HepG2 (cell line): ENCODE data around the gene ZCCHC3. TPM values are rescaled to one million over a fixed set of nuclear protein-coding genes. Genes with fewer than 3 reads are reported as not detected.

Source experiments
- HMGXB4 ChIP-seq, 2 experiments: sonication (generic) in 1 of 2; formaldehyde crosslinking in 1 of 2; IDR thresholded peaks; 2 replicates each; pipeline versions ENCODE4 v1.4.0 to v1.6.1; 2018 to 2020; ENCODE audit warnings: missing genetic modification reagents in 2 of 2, borderline replicate concordance in 1 of 2, low read depth in 1 of 2, mild to moderate bottlenecking in 1 of 2, missing biosample characterization in 1 of 2
- HOXA7 ChIP-seq: sonication (generic); formaldehyde crosslinking; IDR thresholded peaks from 2 replicates; pipeline ENCODE4 v1.8.1; 2022; ENCODE audit warnings: mild to moderate bottlenecking, missing genetic modification reagents, moderate library complexity
- KAT2B ChIP-seq: fragments of 150-350 bp; IDR thresholded peaks from 2 replicates; pipeline ENCODE4 v1.6.1; 2014; ENCODE audit warnings: low read depth, low read length, borderline replicate concordance
- MAFK ChIP-seq, 2 experiments: IDR thresholded peaks in 1 of 2; conservative IDR thresholded peaks in 1 of 2; 2 replicates each; pipeline ENCODE4 v1.6.1; 2011; ENCODE audit warnings: improper control_type of control experiment in 2 of 2, low read length in 2 of 2
- NAIF1 ChIP-seq: sonication (generic); formaldehyde crosslinking; IDR thresholded peaks from 2 replicates; pipeline ENCODE4 v1.5.0; 2020; ENCODE audit warnings: mild to moderate bottlenecking, missing genetic modification reagents, borderline replicate concordance
- RAD51 ChIP-seq: fragments of 450-650 bp; IDR thresholded peaks from 2 replicates; pipeline ENCODE4 v1.6.1; 2016; ENCODE audit warnings: borderline replicate concordance
- RBFOX2 ChIP-seq: fragments of 200-400 bp; formaldehyde crosslinking; IDR thresholded peaks from 2 replicates; pipeline ENCODE4 v1.6.1; 2017; ENCODE audit warnings: low read depth, mild to moderate bottlenecking, low read length
- ZBTB7A ChIP-seq: sonication (generic); formaldehyde crosslinking; IDR thresholded peaks from 2 replicates; pipeline ENCODE4 v1.8.0; 2022; ENCODE audit warnings: mild to moderate bottlenecking, missing genetic modification reagents
- ZMYM2 ChIP-seq: sonication (generic); formaldehyde crosslinking; IDR thresholded peaks from 2 replicates; pipeline ENCODE4 v1.8.0; 2022; ENCODE audit warnings: mild to moderate bottlenecking, missing genetic modification reagents
- ZNF17 ChIP-seq: sonication (generic); formaldehyde crosslinking; IDR thresholded peaks from 2 replicates; pipeline ENCODE4 v1.5.0; 2020; ENCODE audit warnings: mild to moderate bottlenecking, missing genetic modification reagents
- ZNF597 ChIP-seq: sonication (generic); formaldehyde crosslinking; IDR thresholded peaks from 2 replicates; pipeline ENCODE4 v1.5.0; 2020; ENCODE audit warnings: missing genetic modification reagents
- ZNF746 ChIP-seq: sonication (generic); formaldehyde crosslinking; IDR thresholded peaks from 2 replicates; pipeline ENCODE4 v1.8.0; 2022; ENCODE audit warnings: mild to moderate bottlenecking, missing genetic modification reagents
- ZNF749 ChIP-seq: sonication (generic); formaldehyde crosslinking; IDR thresholded peaks from 2 replicates; pipeline ENCODE4 v1.8.0; 2022; ENCODE audit warnings: mild to moderate bottlenecking, missing genetic modification reagents, moderate library complexity, borderline replicate concordance
- polyA plus RNA-seq, 8 experiments: library from polyadenylated mRNA; depleted of rRNA in 3 of 8; stranded (reverse) in 7 of 8; unstranded in 1 of 8; fragments of >200 nt; fragmentation: Illumina TruSeq in 4 of 8; extraction: Trizol in 4 of 8; gene quantifications; 2 replicates each; pipeline versions ENCODE4 v1.2.1 to v1.2.3, GENCODE V29; 2011 to 2016; ENCODE audit warnings: low read depth in 4 of 8, missing spikeins in 1 of 8, mixed read lengths in 1 of 8; ENCODE audit not compliant: insufficient read depth in 1 of 8
- total RNA-seq, 5 experiments: library from RNA; depleted of rRNA; stranded (reverse); fragments of >200 nt; fragmentation: Illumina TruSeq; extraction: Trizol; gene quantifications; 2 replicates each; pipeline ENCODE4 v1.2.3, GENCODE V29; 2016; ENCODE audit warnings: low read depth in 1 of 5
- TF ChIP-seq, protein P1 (sequence below): sonication (generic); formaldehyde crosslinking; IDR thresholded peaks from 2 replicates; pipeline ENCODE4 v1.8.1; 2022; ENCODE audit warnings: low read depth, mild to moderate bottlenecking, missing genetic modification reagents

ZCCHC3 gene
- total and polyA plus RNA-seq, 2 of the 13 experiments (the other 11 are each of a cell fraction or from before 2014, with no cell fraction given), result 46.6 to 63.0 TPM

GRCh38 chr20:258963-259362 lies 38.4 kb upstream of the ZCCHC3 start (continued):
- TF ChIP-seq NAIF1 (CRISPR knock-in tag) (no peak), HOXA7 (no peak), KAT2B (no peak), RAD51 (no peak), MAFK (conservative IDR thresholded peaks at IDR 0.05 in 1 of 2, IDR thresholded peaks at IDR 0.05 in 1 of 2; ENCODE audit: low read length in 2 of 2) (peak; percentile 99 to 100), ZMYM2 (no peak), RBFOX2 (no peak), ZBTB7A (CRISPR knock-in tag) (no peak), ZNF746 (CRISPR knock-in tag) (no peak), HMGXB4 (CRISPR knock-in tag; IDR thresholded peaks at IDR 0.05; ENCODE audit: borderline replicate concordance in 1 of 2, low read depth in 1 of 2) (peak; percentile 28 to 70; a peak in 2 of 4 replicates), ZNF17 (no peak), ZNF597 (CRISPR knock-in tag) (no peak), ZNF749 (CRISPR knock-in tag) (no peak)
- TF ChIP-seq, protein P1, sequence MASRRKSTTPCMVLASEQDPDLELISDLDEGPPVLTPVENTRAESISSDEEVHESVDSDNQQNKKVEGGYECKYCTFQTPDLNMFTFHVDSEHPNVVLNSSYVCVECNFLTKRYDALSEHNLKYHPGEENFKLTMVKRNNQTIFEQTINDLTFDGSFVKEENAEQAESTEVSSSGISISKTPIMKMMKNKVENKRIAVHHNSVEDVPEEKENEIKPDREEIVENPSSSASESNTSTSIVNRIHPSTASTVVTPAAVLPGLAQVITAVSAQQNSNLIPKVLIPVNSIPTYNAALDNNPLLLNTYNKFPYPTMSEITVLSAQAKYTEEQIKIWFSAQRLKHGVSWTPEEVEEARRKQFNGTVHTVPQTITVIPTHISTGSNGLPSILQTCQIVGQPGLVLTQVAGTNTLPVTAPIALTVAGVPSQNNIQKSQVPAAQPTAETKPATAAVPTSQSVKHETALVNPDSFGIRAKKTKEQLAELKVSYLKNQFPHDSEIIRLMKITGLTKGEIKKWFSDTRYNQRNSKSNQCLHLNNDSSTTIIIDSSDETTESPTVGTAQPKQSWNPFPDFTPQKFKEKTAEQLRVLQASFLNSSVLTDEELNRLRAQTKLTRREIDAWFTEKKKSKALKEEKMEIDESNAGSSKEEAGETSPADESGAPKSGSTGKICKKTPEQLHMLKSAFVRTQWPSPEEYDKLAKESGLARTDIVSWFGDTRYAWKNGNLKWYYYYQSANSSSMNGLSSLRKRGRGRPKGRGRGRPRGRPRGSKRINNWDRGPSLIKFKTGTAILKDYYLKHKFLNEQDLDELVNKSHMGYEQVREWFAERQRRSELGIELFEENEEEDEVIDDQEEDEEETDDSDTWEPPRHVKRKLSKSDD (CRISPR knock-in tag), result no peak
